GM21423 (cell line): ENCODE results near the gene EBF4.

ENCODE experiments used
- ATAC-seq: cut with Tn5 transposase; IDR thresholded peaks from one replicate; pipeline ENCODE4 v1.9.1; 2021; ENCODE audit warnings: mild to moderate bottlenecking, moderate library complexity; ENCODE audit not compliant: unreplicated experiment

EBF4 gene

GRCh38 chr20:2698912-2699311, 6.3 kb downstream of the EBF4 start:
- ATAC-seq: no peak

- ATAC-seq: no peak
Measured at GRCh38 chr20:2699775-2700413, 7.3 kb downstream of the EBF4 start.

- ATAC-seq: no peak
Measured at GRCh38 chr20:2700913-2701620, 8.5 kb downstream of the EBF4 start.

GRCh38 chr20:2701671-2702081, 9.1 kb downstream of the EBF4 start:
- no peak for ATAC-seq

GRCh38 chr20:2703716-2704475, 11.3 kb downstream of the EBF4 start:
- no peak for ATAC-seq

- ATAC-seq: no peak
Measured at GRCh38 chr20:2705931-2706645, 13.5 kb downstream of the EBF4 start.

- ATAC-seq: no peak
Measured at GRCh38 chr20:2706688-2707352, 14.2 kb downstream of the EBF4 start.

- ATAC-seq: no peak
Measured at GRCh38 chr20:2707353-2708072, 14.9 kb downstream of the EBF4 start.

- ATAC-seq: no peak
Measured at GRCh38 chr20:2708073-2708415, 15.5 kb downstream of the EBF4 start.

GRCh38 chr20:2708665-2709064, 16.1 kb downstream of the EBF4 start:
- ATAC-seq: no peak

GRCh38 chr20:2709205-2709981, 16.8 kb downstream of the EBF4 start:
- no peak for ATAC-seq

GRCh38 chr20:2713285-2713684, 20.7 kb downstream of the EBF4 start:
- no peak for ATAC-seq

- ATAC-seq: no peak
Measured at GRCh38 chr20:2729251-2729713, 36.7 kb downstream of the EBF4 start.

GRCh38 chr20:2729791-2730190, 37.2 kb downstream of the EBF4 start:
- ATAC-seq: no peak

- no peak for ATAC-seq
Measured at GRCh38 chr20:2734899-2735298, 42.3 kb downstream of the EBF4 start.

- ATAC-seq: no peak
Measured at GRCh38 chr20:2736441-2736840, 43.9 kb downstream of the EBF4 start.

GRCh38 chr20:2738331-2739041, 45.9 kb downstream of the EBF4 start:
- no peak for ATAC-seq

GRCh38 chr20:2739042-2739398, 46.4 kb downstream of the EBF4 start:
- ATAC-seq: no peak

GRCh38 chr20:2740702-2741101, 48.1 kb downstream of the EBF4 start:
- no peak for ATAC-seq
